ENCODE measurements around the gene BCAS3. TPM values are rescaled to one million over a fixed set of nuclear protein-coding genes. Genes with fewer than 3 reads are reported as not detected.

Gene BCAS3
- total RNA-seq, 2 experiments from 2014 or later: 5.1 to 6.9 TPM

GRCh38 chr17:61007980-61008379 lies 330.3 kb downstream of the BCAS3 start:
- no peak for TF ChIP-seq CTCF (IDR thresholded peaks at IDR 0.05)
- DNase-seq: no peak
- ATAC-seq: no peak
- H3K27ac Mint-ChIP-seq: no peak overlapping the region
- H3K9me3 Mint-ChIP-seq: no peaks in the 10 kb centered on the region
- H3K4me3 Mint-ChIP-seq: no peak overlapping the region
- no peaks in the 10 kb centered on the region for H3K27me3 Mint-ChIP-seq
- no peaks in the 10 kb centered on the region for H3K36me3 Mint-ChIP-seq (ENCODE audit: low read depth)
- intact Hi-C loops (cut with micrococcal nuclease): no loop called here
- POLR2A ChIA-PET: no interaction called here
- CTCF ChIA-PET: no interaction called here
- H3K4me1 Mint-ChIP-seq (ENCODE audit: low read depth): no peaks in the 10 kb centered on the region

GRCh38 chr17:61009663-61010062 lies 332.0 kb downstream of the BCAS3 start:
- H3K36me3 Mint-ChIP-seq (ENCODE audit: low read depth): no peaks in the 10 kb centered on the region
- no peak overlapping the region for H3K4me3 Mint-ChIP-seq
- ChIA-PET CTCF (interaction anchor here (0.6 kb wide), 1 partner anchor 267 kb away, joined by 3 read pairs; no protein-coding TSS in a partner anchor), POLR2A (no interaction called here)
- DNase-seq (no peak), ATAC-seq (no peak)
- no peaks in the 10 kb centered on the region for H3K4me1 Mint-ChIP-seq (ENCODE audit: low read depth)
- H3K27ac Mint-ChIP-seq: no peak overlapping the region
- no peak for TF ChIP-seq CTCF (IDR thresholded peaks at IDR 0.05)
- intact Hi-C loops (cut with micrococcal nuclease): no loop called here
- no peaks in the 10 kb centered on the region for H3K9me3 Mint-ChIP-seq
- no peaks in the 10 kb centered on the region for H3K27me3 Mint-ChIP-seq

GRCh38 chr17:61010661-61011170 lies 333.1 kb downstream of the BCAS3 start:
- Mint-ChIP-seq H3K4me1 (ENCODE audit: low read depth) (no peaks in the 10 kb centered on the region), H3K36me3 (ENCODE audit: low read depth) (no peaks in the 10 kb centered on the region), H3K27ac (no peak overlapping the region), H3K9me3 (no peaks in the 10 kb centered on the region), H3K27me3 (no peaks in the 10 kb centered on the region), H3K4me3 (no peak overlapping the region)
- intact Hi-C loops (cut with micrococcal nuclease): no loop called here
- DNase-seq (no peak), ATAC-seq (no peak)
- ChIA-PET CTCF (interaction anchor here (0.7 to 1.0 kb wide), 3 partner anchors 115 to 348 kb away, joined by 3 read pairs; no protein-coding TSS in a partner anchor), POLR2A (no interaction called here)
- TF ChIP-seq CTCF (IDR thresholded peaks at IDR 0.05): no peak

GRCh38 chr17:61011251-61011650 lies 333.6 kb downstream of the BCAS3 start:
- ATAC-seq: no peak
- intact Hi-C loops (cut with micrococcal nuclease): no loop called here
- Mint-ChIP-seq H3K27me3 (no peaks in the 10 kb centered on the region), H3K9me3 (no peaks in the 10 kb centered on the region), H3K36me3 (ENCODE audit: low read depth) (no peaks in the 10 kb centered on the region), H3K27ac (no peak overlapping the region), H3K4me1 (ENCODE audit: low read depth) (no peaks in the 10 kb centered on the region), H3K4me3 (no peak overlapping the region)
- no peak for DNase-seq
- CTCF ChIA-PET: interaction anchor here (0.8 kb wide), 1 partner anchor 114 kb away, joined by 3 read pairs; no protein-coding TSS in a partner anchor
- TF ChIP-seq CTCF (IDR thresholded peaks at IDR 0.05): no peak
- POLR2A ChIA-PET: no interaction called here

GRCh38 chr17:61015966-61016365 lies 338.3 kb downstream of the BCAS3 start:
- no peaks in the 10 kb centered on the region for H3K36me3 Mint-ChIP-seq (ENCODE audit: low read depth)
- POLR2A ChIA-PET: no interaction called here
- H3K4me3 Mint-ChIP-seq: no peak overlapping the region
- ATAC-seq (no peak), DNase-seq (no peak)
- TF ChIP-seq CTCF (IDR thresholded peaks at IDR 0.05): no peak
- intact Hi-C loops (cut with micrococcal nuclease): no loop called here
- CTCF ChIA-PET: interaction anchor here (1.6 kb wide), 1 partner anchor 45 kb away, joined by 3 read pairs; no protein-coding TSS in a partner anchor
- H3K4me1 Mint-ChIP-seq (ENCODE audit: low read depth): no peaks in the 10 kb centered on the region
- H3K9me3 Mint-ChIP-seq: no peaks in the 10 kb centered on the region
- H3K27me3 Mint-ChIP-seq: no peaks in the 10 kb centered on the region
- no peak overlapping the region for H3K27ac Mint-ChIP-seq

Measured in activated CD8-positive, alpha-beta T cell treated with anti-CD3 and anti-CD28 coated beads for 36 hours (primary cell).